D721Med (cell line): ENCODE results near the gene TMPRSS4.
"Not testable (repeated sequence)": the region's sequence is repeated elsewhere in the genome, so short reads cannot be mapped to it uniquely, and the experiment has no call there.

Source experiments
- DNase-seq: peaks from one replicate; pipeline ENCODE4 v3.0.0; 2011; ENCODE audit warnings: low spot score; ENCODE audit not compliant: insufficient read length
- FAIRE-seq: peaks from 2 replicates; lab custom pipeline; 2011; peaks lifted over from hg19 to GRCh38; lab: Jason Lieb, UNC
- TF ChIP-seq, protein P1 (sequence below): IDR thresholded peaks from 2 replicates; pipeline ENCODE4 v1.5.1; 2012; ENCODE audit warnings: mild to moderate bottlenecking, control low read depth; ENCODE audit not compliant: insufficient read depth; ENCODE audit errors: missing control alignments

Gene TMPRSS4

DNA sequence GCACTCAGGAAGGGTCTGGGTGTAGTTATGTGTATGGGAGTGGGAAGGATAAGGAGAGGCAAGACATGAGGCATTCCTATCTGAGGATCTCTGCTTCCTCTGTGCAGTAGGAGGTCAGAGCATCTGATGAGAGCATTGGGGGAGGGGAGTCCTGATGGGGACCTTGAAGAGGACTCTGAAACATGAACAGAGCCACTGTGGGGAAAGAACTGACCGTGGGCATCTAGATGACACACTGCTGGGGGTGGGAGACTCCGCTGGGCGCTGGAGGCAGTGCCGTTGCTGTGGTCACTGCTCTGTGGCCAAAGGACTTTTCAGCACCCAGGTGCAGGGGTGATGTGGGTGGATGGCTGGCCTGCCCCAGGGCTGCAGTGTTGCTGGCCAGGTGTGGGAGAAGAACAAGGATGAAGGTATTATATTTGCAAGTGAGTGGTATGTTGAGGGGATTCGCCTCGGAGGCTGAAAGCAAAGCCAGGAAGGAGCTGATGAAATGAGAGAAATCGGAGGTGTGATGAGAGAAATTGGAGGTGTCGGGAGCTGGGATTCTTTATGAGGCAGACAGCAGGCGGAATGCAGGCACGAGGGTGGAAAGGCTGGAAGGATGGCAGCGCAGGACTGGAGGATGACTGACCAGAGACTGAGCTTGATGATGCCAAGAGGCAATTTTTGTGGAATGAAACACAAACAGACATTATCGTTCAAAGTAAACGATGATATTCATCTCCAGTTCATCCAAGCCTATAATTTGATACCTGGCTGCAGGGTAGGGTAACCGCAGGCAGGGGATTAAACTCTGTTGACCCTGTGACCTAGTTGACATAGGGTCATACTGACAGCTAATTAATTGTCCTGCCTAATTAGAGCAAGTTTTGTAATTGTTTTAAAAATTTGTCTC is 19.4 kb upstream of the TMPRSS4 start:
- no peak for FAIRE-seq

DNA sequence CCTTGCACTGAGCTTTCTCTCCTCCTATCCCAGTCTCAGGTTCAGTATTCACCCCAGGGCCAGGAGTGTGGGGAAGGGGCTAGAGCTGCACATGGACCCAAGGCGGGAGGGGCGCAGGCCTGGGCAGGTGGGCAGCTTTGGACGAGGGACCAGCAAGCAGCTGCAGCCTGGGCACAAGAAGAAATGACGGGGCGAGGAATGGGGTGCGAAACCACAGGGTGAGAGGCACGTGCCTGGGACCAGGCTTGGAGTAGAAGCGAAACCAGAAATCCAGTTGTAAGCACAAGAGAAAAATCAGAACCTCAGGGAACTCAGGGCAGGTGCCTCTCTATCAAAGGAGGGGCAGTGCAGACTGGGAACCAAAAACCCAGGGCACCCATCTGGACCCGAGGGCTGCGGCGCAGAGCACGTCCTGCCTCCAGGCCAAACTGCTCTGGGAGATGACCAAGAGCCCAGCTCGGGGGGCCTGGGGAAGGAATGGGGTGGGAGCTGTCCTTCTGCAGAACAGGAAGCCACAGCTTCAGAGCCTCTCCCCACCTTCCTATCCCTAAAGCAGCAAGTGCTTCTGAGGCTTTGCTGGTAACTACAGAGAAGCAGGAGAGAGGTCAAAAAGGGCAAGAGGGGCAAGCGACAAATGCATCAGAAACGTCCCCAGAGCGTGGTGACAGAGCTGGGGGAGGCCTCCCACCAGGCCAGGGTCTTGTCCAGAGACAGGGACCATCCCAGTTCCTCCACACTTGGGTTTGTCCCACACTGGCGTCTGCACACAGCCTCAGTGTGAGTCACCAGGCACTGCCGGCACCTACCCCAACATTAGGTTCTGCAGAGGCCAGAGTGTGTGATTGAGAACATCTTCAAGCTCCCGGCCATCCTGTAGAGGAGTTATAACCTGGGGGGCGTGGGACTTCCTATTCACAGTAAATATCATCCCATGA is 18.3 kb upstream of the TMPRSS4 start:
- FAIRE-seq = no peak
- TF ChIP-seq, protein P1, sequence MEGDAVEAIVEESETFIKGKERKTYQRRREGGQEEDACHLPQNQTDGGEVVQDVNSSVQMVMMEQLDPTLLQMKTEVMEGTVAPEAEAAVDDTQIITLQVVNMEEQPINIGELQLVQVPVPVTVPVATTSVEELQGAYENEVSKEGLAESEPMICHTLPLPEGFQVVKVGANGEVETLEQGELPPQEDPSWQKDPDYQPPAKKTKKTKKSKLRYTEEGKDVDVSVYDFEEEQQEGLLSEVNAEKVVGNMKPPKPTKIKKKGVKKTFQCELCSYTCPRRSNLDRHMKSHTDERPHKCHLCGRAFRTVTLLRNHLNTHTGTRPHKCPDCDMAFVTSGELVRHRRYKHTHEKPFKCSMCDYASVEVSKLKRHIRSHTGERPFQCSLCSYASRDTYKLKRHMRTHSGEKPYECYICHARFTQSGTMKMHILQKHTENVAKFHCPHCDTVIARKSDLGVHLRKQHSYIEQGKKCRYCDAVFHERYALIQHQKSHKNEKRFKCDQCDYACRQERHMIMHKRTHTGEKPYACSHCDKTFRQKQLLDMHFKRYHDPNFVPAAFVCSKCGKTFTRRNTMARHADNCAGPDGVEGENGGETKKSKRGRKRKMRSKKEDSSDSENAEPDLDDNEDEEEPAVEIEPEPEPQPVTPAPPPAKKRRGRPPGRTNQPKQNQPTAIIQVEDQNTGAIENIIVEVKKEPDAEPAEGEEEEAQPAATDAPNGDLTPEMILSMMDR = no peak
- DNase-seq = no peak

More for the DNA sequence above, 19.4 kb upstream of the TMPRSS4 start:
- TF ChIP-seq, protein P1 = no peak
- DNase-seq = no peak

DNA sequence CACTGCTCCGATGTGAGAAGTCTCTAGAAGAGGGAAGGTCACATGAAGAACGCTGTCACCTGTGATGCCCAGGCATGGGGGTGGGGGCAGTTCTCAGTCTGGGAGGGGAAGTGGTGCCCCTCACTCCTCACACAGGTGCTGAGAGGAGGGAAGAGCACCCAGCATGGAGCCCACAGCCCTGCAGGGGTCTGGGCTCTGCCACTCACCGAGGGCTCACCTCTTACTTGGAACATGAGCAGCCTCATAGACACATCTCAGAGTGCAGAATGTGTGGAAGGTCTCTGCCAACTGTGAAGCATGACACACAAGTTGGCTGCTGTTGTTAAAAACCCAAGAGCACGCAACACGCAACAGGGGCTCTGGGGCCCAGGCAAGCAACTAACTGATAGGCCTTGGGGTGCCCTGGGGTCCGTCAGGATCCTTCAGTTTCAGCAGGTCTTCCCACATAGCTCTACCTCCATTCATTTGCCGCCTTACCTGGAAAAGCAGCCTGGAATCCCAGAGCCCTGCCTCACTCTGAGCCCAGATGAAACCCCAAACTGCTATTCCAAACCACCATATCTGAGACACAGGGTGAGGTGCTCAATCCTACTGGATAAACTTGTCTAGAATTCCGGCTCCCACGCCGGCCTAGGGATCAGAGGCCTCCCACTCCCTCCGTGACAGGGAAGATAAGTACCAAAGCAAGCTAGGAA is 17.5 kb upstream of the TMPRSS4 start:
- DNase-seq = no peak
- no peak for FAIRE-seq
- TF ChIP-seq, protein P1 = no peak

DNA sequence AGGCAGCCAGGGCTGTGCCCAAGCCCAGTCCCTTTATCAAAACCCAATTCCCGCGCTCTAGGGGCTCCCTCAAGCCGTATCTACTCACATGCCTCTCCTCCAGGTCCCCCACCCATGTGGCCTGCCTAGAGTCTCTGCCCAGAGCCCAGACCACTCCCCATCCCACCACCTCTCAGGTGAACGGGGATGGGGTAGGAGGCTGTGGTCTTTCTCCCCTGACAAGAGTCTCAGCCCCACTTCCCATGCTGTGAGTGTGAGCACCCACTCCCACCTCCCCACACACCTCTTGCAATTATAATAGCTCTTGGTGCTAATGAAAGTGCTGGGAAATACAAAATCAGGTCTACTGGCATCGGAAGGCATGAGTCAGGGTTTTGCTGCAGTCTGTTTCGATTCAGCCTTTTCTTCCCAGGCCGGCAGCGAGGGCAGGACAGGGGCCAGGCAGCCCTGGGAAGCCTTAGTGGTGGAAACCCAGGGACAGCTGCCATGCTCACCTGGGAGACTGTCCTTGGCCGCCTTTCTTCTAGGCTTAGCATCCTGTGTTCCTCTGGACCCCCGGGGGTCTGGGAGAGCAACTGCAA is 16.7 kb upstream of the TMPRSS4 start:
- TF ChIP-seq, protein P1 = no peak
- DNase-seq (no peak), FAIRE-seq (no peak)

DNA sequence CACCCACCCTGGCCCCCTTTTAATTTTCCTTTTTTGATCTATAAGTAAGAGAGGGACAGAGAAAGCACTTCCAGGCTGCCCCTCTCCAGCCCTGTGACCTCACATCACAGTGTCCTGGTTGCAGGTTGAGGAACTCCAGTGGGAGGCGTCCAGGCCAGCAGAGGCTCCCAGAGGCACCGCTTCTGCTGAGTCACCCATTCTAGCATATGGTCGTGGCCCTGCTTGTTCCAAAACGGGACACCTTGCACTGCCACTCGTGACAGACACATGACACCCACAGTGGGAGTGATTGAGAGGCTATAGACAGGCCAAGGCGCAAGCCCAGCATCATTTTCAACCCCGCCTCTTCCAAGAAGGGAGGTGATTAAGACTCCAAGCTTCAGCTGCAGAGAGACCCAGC is 16.0 kb upstream of the TMPRSS4 start:
- DNase-seq = no peak
- FAIRE-seq = no peak
- TF ChIP-seq, protein P1 = no peak

DNA sequence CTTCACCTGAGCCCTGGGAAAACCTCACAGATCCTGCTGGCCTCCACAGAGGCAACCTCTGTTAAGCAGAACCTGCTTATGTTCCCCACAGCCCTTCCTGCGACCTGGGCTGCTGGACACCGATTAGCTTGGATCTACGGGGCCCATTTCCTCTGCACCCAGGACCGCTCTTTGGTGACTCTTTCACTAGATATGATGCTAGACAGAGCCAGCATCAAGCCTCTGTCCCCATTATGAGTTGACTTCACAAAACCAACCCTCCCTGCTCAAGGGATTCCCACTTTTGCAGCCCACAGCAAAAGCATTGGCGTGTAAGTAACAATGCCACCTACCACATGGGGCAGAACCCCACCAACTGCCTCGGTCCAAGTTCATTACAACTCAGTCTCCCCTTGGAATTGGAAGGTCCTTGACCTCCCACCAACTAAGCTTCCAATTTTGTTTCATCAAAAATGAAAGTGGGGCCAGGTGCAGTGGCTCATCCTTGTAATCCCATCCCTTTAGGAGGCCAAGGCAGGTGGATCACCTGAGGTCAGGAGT is 15.2 kb upstream of the TMPRSS4 start:
- TF ChIP-seq, protein P1 = no peak
- DNase-seq (no peak), FAIRE-seq (no peak)

DNA sequence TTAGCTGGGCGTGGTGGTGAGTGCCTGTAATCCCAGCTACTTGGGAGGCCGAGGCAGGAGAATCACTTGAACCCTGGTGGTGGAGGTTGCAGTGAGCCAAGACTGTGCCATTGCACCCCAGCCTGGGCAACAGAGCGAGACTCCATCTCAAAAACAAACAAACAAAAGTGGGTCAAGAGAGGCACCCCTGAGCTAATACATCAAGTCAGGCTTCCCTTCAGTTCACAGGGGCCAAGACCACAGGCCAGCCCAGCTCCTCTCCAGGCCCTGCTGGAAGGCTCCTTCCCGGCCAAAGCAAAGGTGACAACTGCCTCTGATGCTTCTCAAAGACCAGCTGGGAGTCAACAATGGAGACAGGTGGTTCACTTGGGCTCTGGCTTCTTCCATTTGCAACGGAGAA is 14.7 kb upstream of the TMPRSS4 start:
- DNase-seq, FAIRE-seq: not testable (repeated sequence)

DNA sequence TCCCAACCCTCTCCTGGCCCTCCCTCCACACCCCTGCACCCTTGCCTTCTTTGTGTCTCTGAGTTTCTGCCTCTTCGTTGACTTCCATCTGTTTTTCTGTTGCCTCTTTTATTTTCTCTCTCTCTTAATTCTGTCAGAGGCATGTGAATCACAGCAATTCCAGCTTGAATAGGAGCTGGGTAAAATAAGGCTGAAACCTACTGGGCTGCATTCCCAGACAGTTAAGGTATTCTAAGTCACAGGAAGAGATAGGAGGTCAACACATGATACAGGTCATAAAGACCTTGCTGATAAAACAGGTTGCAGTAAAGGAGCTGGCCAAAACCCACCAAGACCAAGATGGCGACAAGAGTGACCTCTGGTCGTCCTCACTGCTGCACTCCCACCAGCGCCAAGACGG is 14.2 kb upstream of the TMPRSS4 start:
- FAIRE-seq, DNase-seq: not testable (repeated sequence)
